Endothelial cell of umbilical vein (primary cell): ENCODE results near the gene RAD51B. TPM values are rescaled to one million over a fixed set of nuclear protein-coding genes. Genes with fewer than 3 reads are reported as not detected.

ENCODE experiments used
- BruUV-seq: library from RNA; stranded (reverse); fragments of 400-500 nt; replicated peaks from 2 replicates; lab custom pipeline; 2021; lab: Mats Ljungman, UMichigan
- CTCF ChIA-PET: fragments of 300-600, 350-600 bp; sonication (Branson Sonifier 250); formaldehyde crosslinking; loops from one replicate; lab custom pipeline; 2021; ENCODE audit warnings: antibody characterized with exemption, inconsistent platforms; lab: Charles Lee
- POLR2A ChIA-PET: fragments of 300-600, 350-600 bp; sonication (Branson Sonifier 250); formaldehyde crosslinking; loops from one replicate; lab custom pipeline; 2021; ENCODE audit warnings: antibody characterized with exemption, inconsistent platforms; lab: Charles Lee
- DNase-seq: peaks from one replicate; pipeline ENCODE4 v3.0.0-alpha.2; 2011; ENCODE audit warnings: low read depth, low spot score
- FAIRE-seq: peaks from 2 replicates; lab custom pipeline; 2011; peaks lifted over from hg19 to GRCh38; lab: Jason Lieb, UNC
- H2AFZ ChIP-seq: 2 replicates; pipeline ENCODE4 v1.6.0; 2012; ENCODE audit warnings: low read depth, low read length, control low read depth, inconsistent platforms
- H3K27ac ChIP-seq: 2 replicates; pipeline ENCODE4 v1.5.1; 2011; ENCODE audit warnings: low read depth, mild to moderate bottlenecking, control low read depth, low read length, moderate library complexity; ENCODE audit not compliant: insufficient read depth
- H3K27me3 ChIP-seq, 2 experiments: 2 replicates each; pipeline versions ENCODE4 v1.6.0 to v1.6.1; 2011; ENCODE audit warnings: low read length in 2 of 2, mixed read lengths in 1 of 2; ENCODE audit not compliant: control insufficient read depth in 2 of 2, insufficient read depth in 2 of 2
- H3K36me3 ChIP-seq, 2 experiments: 2 replicates in 1 of 2; 3 replicates in 1 of 2; pipeline ENCODE4 v1.5.1; 2011; ENCODE audit warnings: low read length in 2 of 2, mild to moderate bottlenecking in 1 of 2, moderate library complexity in 1 of 2; ENCODE audit not compliant: control insufficient read depth in 2 of 2, insufficient read depth in 2 of 2; ENCODE audit errors: extremely low read depth in 1 of 2
- H3K4me1 ChIP-seq: 3 replicates; pipeline ENCODE4 v1.5.1; 2011; ENCODE audit warnings: mild to moderate bottlenecking, low read length; ENCODE audit not compliant: control insufficient read depth, insufficient read depth; ENCODE audit errors: extremely low read depth
- H3K4me2 ChIP-seq: 2 replicates; pipeline ENCODE4 v1.6.1; 2011; ENCODE audit warnings: low read length, control low read depth, mixed read lengths; ENCODE audit not compliant: insufficient read depth
- H3K4me3 ChIP-seq, 3 experiments: fragments of 200-600 bp in 1 of 3; sonication (generic), shearing (Covaris generic) in 1 of 3; replicated peaks in 1 of 3; 2 replicates each; pipeline ENCODE4 v1.5.1; 2011 to 2016; ENCODE audit warnings: control low read depth in 3 of 3, low read length in 3 of 3, mild to moderate bottlenecking in 2 of 3, inconsistent platforms in 1 of 3, low read depth in 1 of 3, moderate library complexity in 1 of 3; ENCODE audit not compliant: insufficient read depth in 1 of 3
- H3K79me2 ChIP-seq: 2 replicates; pipeline ENCODE4 v1.6.0; 2012; ENCODE audit warnings: low read length, inconsistent platforms; ENCODE audit not compliant: control insufficient read depth, insufficient read depth
- H3K9ac ChIP-seq: replicated peaks from 2 replicates; pipeline ENCODE3; 2011; ENCODE audit warnings: low read length, control low read depth; ENCODE audit not compliant: insufficient read depth; ENCODE audit errors: extremely low read depth
- H3K9me1 ChIP-seq: replicated peaks from 3 replicates; pipeline ENCODE4 v1.6.0; 2011; ENCODE audit warnings: mild to moderate bottlenecking, low read length; ENCODE audit not compliant: control insufficient read depth, insufficient read depth; ENCODE audit errors: extremely low read depth
- H3K9me3 ChIP-seq: replicated peaks from 2 replicates; pipeline ENCODE4 v1.5.1; 2012; ENCODE audit warnings: low read length, inconsistent platforms; ENCODE audit not compliant: control insufficient read depth, insufficient read depth
- H4K20me1 ChIP-seq: replicated peaks from 2 replicates; pipeline ENCODE3; 2011; ENCODE audit warnings: mild to moderate bottlenecking, low read length; ENCODE audit not compliant: control insufficient read depth, insufficient read depth; ENCODE audit errors: extremely low read depth
- EZH2 ChIP-seq: IDR thresholded peaks from 2 replicates; pipeline ENCODE4 v1.6.1; 2012; ENCODE audit warnings: borderline replicate concordance, low read depth, mild to moderate bottlenecking, moderate library complexity, low read length, inconsistent platforms; ENCODE audit not compliant: severe bottlenecking
- FOS ChIP-seq: IDR thresholded peaks from 2 replicates; pipeline ENCODE4 v1.6.1; 2011; ENCODE audit warnings: mild to moderate bottlenecking, low read length, moderate library complexity, borderline replicate concordance; ENCODE audit not compliant: insufficient read depth
- GATA2 ChIP-seq: IDR thresholded peaks from 2 replicates; pipeline ENCODE4 v1.7.0; 2011; ENCODE audit warnings: low read depth, mild to moderate bottlenecking, moderate library complexity, mixed read lengths, low read length; ENCODE audit not compliant: insufficient read length, insufficient read depth
- JUN ChIP-seq: IDR thresholded peaks from 2 replicates; pipeline ENCODE4 v1.6.1; 2011; ENCODE audit warnings: borderline replicate concordance, low read depth; ENCODE audit not compliant: insufficient read length, insufficient read depth
- MYC ChIP-seq: IDR thresholded peaks from one replicate; pipeline ENCODE4 v1.6.1; 2011; ENCODE audit warnings: mild to moderate bottlenecking, low read depth, low read length
- POLR2A ChIP-seq: IDR thresholded peaks from 2 replicates; pipeline ENCODE4 v1.6.1; 2012; ENCODE audit warnings: low read depth, mild to moderate bottlenecking, control low read depth, low read length
- POLR2AphosphoS5 ChIP-seq: IDR thresholded peaks from 2 replicates; pipeline ENCODE4 v1.6.1; 2012; ENCODE audit warnings: low read depth, mild to moderate bottlenecking, control low read depth, low read length, moderate library complexity; ENCODE audit not compliant: insufficient read depth
- dilution Hi-C: fragments of 300-500 bp; cut with MboI; formaldehyde crosslinking; loops from one replicate; pipeline ENCODE4 v1.15.0; 2019; ENCODE audit warnings: low sequenced_read_pairs; ENCODE audit not compliant: extremely low pct_ligation_motif_present
- intact Hi-C: fragments of 100-400 bp; cut with micrococcal nuclease; formaldehyde crosslinking; loops from one replicate; pipeline ENCODE4 v1.10.0; 2022
- polyA plus RNA-seq, 4 experiments: library from polyadenylated mRNA; depleted of rRNA in 3 of 4; stranded (reverse) in 3 of 4; unstranded in 1 of 4; fragments of >200 nt; gene quantifications; 2 replicates each; pipeline versions ENCODE4 v1.2.1 to v1.2.3, GENCODE V29; 2011 to 2012; ENCODE audit warnings: missing spikeins in 1 of 4
- total RNA-seq: library from RNA; stranded (reverse); gene quantifications from 2 replicates; pipeline ENCODE4 v1.2.3, GENCODE V29; 2021
- TF ChIP-seq, protein P1 (sequence below): IDR thresholded peaks from 2 replicates; pipeline ENCODE4 v1.6.1; 2011; ENCODE audit not compliant: insufficient read depth, insufficient read length
- TF ChIP-seq, protein P2 (sequence below), 2 donors: IDR thresholded peaks; 1 replicate in 1 of 2; 2 replicates in 1 of 2; pipeline ENCODE4 v1.5.1; 2011; ENCODE audit warnings: low read length in 2 of 2, mild to moderate bottlenecking in 2 of 2, moderate library complexity in 2 of 2, control low read depth in 1 of 2, inconsistent platforms in 1 of 2, low read depth in 1 of 2; ENCODE audit not compliant: insufficient read depth in 1 of 2; ENCODE audit errors: extremely low read depth in 1 of 2

RAD51B gene
- total and polyA plus RNA-seq, 2 donors (not counting 3 experiments of a cell fraction or from before 2014, with no cell fraction given) = 3.9 to 19.0 TPM

DNA sequence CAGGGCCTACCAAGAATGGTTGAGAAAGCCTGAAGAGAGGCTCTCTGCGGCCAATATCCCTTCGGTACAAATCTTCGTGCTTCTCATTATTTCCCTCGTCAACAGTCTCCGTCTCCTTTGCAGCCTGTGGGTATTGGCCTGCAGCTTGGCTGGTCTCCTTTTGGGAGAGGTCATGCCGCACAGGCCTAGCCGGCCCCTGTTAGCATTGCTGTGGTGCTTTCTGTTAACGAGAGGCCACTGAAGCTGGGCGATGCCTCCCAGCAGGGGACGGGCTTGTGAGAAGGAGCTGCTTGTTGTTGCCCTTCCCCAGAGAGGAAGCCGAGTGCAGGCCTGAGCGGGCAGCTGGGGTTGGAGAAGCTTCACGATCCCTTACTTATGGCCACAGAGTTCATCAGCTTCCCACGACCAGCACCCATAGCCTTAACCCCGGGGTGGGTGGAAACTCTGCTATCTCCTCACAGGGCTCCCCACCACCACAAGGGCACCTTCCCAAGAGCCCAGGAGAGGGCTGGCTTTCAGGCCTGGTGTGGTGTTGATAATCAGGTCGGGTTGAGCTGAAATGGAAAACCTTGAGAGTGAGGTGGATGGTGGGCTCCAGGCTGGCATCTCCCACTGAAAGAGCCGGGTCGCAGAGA lies 744.7 kb downstream of the RAD51B start:
- ChIA-PET POLR2A (no interaction called here), CTCF (interaction anchor here (0.6 kb wide), 1 partner anchor 49 kb away, joined by 4 read pairs; no protein-coding TSS in a partner anchor)
- Histone ChIP-seq H3K9me1 (no peaks in the 10 kb centered on the region), H3K79me2 (no peaks in the 10 kb centered on the region), H3K27ac (no peak overlapping the region), H3K4me1 (peaks cover 18% of the 10 kb centered on the region), H3K27me3 (no peaks in the 10 kb centered on the region), H3K36me3 (no peaks in the 10 kb centered on the region), H3K9me3 (no peaks in the 10 kb centered on the region), H4K20me1 (no peaks in the 10 kb centered on the region), H3K9ac (no peak overlapping the region), H3K4me2 (no peak overlapping the region), H2AFZ (no peak overlapping the region), H3K4me3 (no peak overlapping the region)
- no TSS peak for BruUV-seq
- TF ChIP-seq FOS (no peak), POLR2AphosphoS5 (no peak), GATA2 (no peak), POLR2A (no peak), EZH2 (no peak), MYC (no peak), JUN (no peak)
- TF ChIP-seq, protein P1, sequence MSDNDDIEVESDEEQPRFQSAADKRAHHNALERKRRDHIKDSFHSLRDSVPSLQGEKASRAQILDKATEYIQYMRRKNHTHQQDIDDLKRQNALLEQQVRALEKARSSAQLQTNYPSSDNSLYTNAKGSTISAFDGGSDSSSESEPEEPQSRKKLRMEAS = no peak
- TF ChIP-seq, protein P2, sequence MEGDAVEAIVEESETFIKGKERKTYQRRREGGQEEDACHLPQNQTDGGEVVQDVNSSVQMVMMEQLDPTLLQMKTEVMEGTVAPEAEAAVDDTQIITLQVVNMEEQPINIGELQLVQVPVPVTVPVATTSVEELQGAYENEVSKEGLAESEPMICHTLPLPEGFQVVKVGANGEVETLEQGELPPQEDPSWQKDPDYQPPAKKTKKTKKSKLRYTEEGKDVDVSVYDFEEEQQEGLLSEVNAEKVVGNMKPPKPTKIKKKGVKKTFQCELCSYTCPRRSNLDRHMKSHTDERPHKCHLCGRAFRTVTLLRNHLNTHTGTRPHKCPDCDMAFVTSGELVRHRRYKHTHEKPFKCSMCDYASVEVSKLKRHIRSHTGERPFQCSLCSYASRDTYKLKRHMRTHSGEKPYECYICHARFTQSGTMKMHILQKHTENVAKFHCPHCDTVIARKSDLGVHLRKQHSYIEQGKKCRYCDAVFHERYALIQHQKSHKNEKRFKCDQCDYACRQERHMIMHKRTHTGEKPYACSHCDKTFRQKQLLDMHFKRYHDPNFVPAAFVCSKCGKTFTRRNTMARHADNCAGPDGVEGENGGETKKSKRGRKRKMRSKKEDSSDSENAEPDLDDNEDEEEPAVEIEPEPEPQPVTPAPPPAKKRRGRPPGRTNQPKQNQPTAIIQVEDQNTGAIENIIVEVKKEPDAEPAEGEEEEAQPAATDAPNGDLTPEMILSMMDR (IDR thresholded peaks at IDR 0.05; ENCODE audit: extremely low read depth in 1 of 2, insufficient read depth in 1 of 2, low read depth in 1 of 2, low read length in 2 of 2) = no peak
- intact Hi-C loops (no loop called here), dilution Hi-C loops (no loop called here)
- FAIRE-seq (no peak), DNase-seq (no peak)
